HG03571 (cell line): ENCODE results near the gene SECTM1.

Experiments
- ATAC-seq: cut with Tn5 transposase; IDR thresholded peaks from one replicate; pipeline ENCODE4 v1.9.1; 2021; ENCODE audit not compliant: unreplicated experiment

Gene SECTM1

DNA sequence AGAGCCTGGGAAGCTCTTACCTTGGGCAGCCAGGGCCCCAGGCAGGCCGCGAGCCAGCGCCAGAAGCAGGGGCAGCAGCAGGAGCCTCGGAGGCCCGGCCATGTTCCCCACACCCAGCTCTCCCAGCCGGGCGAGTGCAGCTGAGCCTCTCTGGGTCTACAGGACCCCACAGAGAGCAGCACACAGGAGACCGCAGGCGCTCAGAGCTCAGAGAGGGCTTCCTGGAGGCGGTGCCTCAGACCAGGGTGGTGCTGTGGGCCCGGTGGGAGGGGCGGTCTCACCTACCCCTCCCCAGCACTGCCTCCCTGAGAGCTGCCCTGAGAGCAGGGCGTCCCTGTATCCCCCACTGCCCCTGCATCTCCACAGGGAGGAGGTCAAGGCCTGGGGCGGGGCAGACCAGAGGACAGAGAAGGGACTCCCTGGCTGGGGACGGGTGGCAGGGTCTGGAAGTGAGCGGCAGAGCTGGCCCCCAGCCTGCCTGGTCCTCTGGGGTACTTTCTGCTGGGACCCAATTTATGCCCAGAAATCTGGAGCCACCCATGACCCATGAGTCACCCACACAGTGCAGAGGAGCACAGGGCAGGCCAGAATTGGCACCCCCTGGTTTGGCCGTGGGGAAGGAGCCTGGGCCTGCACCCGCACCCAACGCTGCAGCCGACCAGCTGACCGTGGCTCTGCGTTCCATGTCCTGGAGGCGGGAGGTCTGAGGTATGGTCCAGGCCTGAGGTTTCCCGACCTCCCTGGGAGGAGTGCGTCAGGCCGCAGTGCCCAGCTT is 16.0 kb downstream of the SECTM1 start, which contains the start of gene CD7:
Gene CD7, minus strand, starts transcription at position 215 of the 775 bp plus-strand sequence. Its CDS starts 113 bp downstream, at position 102.
- no peak for ATAC-seq

DNA sequence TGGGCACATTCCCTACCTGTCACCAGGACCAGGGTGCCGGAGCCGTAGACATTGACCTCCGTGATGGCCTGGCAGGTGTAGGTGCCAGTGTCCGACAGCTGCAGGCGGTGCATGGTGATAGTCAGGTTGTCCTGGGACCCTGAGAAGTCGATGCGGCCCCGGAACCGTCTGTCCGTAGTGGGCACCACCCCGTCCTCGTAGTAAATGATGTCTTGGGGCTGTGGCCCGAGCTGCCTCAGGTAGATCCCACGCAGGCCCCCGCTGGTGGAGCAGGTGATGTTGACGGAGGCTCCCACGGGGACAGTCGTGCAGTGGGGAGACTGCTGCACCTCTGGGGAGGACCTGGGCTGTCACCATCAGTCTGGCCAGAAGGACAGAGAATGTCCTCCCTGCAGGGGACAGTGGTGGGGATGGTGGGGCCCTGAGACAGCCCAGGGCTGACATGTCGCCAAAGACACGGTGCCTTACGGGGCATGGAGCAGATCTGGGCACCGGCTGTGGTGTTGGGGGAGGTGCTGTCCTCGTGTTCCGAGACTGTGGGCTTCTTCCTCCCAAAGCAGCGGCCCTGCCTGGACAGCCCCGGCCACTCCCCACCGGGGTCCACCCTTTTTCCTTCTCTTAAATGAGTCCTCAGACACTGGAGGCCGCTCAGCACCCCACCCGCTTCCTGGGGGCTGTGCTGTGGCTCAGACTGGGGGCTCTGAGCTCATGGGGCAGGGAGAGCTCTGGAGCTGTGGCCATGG is 16.7 kb downstream of the SECTM1 start:
- ATAC-seq: no peak

DNA sequence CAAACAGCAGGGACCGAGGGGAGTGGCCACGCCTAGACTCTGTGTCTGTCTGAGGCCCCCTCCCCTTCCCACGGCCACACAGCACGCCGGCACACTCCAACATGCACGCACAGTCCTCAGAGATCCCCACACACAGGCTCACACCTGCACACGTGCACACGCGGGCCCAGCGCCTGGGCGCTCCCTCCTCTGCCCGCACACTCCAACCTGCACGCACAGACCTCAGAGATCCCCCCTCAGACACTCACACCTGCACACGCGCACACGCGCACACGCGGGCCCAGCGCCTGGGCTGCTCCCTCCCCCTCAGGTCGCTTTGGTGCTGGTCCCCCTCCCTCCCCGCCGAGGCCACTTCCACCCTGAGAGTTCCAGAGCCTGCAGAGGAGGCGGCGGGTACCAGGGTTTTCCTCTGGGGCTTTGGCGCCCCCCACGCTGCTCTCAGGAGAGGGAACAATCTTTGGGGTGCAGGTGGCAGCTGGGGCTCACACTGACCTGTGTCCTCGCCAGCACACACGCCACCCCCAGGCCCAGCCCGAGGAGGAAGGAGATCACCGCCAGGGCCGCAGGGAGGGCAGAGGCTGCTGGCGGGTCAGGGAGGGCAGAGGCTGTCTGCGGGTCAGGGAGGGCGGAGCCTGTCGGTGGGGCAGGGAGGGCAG is 17.7 kb downstream of the SECTM1 start:
- no peak for ATAC-seq

- ATAC-seq: no peak
Measured at GRCh38 chr17:82314727-82315605, 18.6 kb downstream of the SECTM1 start.

DNA sequence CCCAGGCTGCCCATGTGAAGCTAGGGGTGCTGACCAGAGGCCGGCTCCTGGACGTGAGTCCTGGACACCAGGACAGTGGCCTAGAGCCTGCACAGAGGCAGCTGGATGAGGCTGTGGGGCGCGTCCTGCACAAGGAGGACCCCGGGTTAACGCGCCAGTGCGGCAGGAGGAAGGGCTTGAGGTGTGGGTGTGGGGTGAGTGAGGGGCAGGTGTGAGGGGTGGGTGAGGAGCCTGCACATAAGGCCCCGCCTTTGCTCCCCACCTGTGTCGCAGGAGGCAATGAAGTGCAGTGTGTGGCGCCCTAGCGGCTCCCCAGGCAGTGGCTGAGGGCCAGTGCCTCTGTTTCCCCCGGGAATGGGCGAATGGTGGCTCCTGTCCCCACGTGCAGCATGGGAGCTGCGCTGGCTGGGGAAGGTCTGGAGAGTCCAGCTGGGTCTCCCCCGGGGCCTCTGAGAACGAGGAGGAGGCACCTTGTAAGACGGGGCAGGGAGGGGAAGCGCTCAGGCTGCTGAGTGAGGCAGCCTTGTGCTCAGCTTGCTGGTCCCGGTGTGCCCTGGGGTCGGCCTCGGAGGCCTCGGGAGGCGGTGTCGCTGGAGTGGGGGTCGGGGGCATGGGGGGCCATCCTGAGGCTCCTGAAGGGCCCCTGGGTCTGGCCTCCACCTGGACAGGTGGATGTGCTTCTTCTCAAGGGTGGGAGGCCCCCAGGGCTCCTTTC is 19.4 kb downstream of the SECTM1 start:
- no peak for ATAC-seq

GRCh38 chr17:82313195-82314011 is 20.2 kb downstream of the SECTM1 start:
- no peak for ATAC-seq

DNA sequence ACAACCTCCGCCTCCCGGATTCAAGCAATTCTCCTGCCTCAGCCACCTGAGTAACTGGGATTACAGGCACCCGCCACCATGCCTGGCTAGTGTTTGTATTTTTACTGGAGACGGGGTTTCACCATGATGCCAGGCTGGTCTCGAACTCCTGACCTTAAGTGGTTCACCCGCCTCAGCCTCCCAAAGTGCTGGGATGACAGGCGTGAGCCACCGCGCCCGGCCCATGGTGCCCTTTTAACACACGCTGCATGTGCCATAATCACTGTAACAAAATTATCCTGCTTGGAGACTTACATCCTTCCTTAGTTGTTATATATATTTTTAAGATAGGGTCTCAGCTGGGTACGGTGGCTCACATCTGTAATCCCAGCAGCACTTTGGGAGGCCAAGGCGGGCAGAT is 21.6 kb downstream of the SECTM1 start:
- no peak for ATAC-seq

GRCh38 chr17:82310877-82311276 is 22.7 kb downstream of the SECTM1 start:
- no peak for ATAC-seq

- ATAC-seq: no peak
Measured at GRCh38 chr17:82309656-82310570, 23.7 kb downstream of the SECTM1 start.

DNA sequence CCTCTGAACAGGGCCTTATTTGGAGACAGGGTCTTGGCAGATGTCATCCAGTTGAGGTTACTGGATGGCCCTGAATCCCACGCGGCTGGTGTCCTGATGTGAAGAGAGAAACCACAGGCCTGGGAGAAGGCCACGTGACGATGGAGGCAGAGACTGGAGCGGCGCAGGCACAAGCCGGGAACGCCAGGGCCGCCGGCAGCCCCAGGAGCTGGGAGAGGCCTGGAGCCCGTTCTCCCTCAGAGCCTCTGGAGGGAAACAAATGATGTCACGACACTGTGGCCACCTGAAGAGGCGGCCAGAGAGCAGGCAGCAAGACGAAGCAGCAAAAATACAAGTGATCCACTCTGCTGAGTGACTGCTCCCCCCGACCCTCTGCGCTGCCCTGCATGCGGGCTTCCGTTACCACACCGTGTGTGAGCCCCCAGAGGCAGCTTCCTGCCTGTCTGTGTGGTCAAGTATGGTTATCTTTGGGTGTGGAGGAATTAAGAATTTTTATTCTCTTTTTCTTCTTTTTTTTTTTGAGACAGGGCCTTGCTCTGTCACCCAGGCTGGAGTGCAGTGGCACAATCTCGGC is 27.8 kb downstream of the SECTM1 start:
- ATAC-seq: no peak

GRCh38 chr17:82304826-82305726 is 28.5 kb downstream of the SECTM1 start:
- no peak for ATAC-seq

DNA sequence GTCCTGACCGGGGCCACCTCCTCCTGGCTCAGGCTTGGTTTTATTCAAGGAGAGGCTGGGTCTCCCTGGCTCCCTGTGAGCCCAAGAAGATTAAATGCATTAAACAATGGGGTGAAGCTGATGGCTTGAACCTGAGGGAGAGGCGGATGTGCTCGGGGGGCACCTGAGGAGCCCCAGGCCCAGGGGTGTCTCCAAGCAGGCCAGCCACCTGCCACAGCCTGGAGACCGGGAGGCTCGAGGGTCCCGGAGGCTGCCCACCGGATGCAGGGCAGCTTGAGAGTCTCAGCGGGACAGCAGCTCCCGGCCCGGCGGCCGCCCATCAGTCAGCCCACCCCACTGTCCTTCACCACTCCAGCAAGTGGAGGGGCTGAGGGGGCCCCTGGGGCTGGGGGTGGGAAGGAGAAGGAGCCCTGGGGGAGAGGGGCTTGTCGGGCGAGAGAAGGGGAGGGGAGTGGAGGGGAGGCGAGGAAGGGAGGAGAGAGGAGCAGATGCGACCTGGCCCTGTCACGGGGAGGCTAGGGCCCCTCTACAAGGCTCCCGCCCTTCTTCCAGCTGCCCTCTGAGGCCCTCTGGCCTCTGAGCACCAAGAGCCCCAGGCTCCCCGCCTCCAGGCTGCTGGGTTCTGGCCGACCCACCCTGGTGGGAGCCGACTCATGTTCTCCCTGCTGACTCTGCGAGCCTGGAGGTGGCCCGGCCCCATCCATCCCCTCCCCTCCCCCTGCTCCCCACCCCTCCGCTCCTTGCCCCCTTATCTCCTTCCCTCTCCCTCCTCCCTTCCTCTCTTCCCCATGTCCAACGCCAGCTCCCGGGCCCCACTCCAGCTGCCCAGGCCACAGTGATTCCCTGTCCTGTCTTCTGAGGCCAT is 29.4 kb downstream of the SECTM1 start:
- ATAC-seq: no peak

DNA sequence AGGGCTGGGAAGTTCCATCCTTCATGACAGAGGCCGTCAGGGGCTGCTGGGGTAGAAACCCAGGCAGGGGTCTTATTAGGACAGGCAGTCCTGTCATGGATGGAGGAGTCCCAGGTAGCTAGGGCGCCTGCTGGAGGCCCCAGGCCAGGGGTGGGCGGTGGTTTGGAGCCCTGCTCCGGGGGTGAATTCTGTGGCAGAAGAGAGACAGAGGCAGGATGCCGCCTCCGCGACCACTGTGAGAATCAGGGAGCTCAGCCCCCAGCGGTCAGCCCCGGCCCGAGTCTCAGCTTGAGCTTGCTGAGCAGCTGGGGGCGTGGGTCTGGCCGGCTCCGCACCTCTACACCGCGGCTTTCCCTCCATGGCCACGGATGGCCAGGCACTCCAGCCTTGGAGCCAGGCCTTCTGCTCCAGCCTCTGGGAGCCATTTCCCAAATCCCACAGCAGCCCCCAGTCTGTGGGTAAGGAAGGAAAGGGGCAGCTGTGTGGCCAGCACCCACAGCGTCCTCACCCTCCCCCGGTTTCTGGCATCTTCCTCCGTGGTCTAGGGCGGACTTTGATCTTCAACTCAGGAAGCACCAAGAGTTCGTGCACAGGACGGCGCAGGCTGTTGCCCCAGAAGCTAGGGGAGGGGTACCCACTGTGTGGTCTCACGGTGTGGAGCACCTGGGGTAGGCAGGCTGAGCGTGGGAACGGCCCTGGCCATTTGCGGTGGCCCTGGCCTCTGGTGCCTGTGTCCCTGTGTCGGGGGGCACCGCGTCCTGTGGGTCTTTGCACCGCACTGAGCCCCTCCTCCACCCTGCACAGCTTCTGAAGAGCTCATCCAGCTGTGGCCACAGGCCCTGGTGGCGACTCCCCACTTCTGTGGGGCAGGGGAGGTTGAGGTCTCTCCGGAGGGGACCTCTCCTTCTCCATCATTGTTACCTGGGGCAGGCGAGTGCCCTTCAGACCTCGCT is 30.3 kb downstream of the SECTM1 start:
- ATAC-seq: no peak

DNA sequence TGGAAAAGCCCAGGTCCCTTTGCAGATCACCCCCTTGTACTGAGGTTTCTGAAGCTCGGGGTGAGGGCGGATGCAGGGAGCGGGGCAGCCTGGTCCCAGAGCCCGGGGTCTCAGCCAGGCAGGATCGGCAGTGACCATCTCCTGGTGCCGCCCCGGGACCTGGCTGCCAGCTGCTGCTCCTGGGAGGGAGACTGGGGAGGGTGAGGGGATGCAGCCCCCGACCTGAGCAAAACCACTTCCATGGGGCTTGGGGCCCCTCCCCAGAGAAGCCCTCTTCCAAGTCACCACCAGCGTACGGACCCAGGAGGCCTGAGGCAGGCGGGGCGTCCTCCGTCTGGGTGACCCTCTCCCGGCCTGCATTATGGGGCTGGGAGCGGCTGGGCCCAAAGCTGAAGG is 31.0 kb downstream of the SECTM1 start:
- no peak for ATAC-seq
